ENCODE data around the gene ENDOD1.
A peak's percentile ranks its signal among the peaks of the same experiment; 100 is the strongest.

ENDOD1 gene

GRCh38 chr11:95076981-95077380 is 12.7 kb upstream of the ENDOD1 start:
- no peak for DNase-seq (ENCODE audit: low spot score)

- no peak for DNase-seq (ENCODE audit: low spot score)
Observed at GRCh38 chr11:95078526-95078925, 11.1 kb upstream of the ENDOD1 start.

- no peak for DNase-seq (ENCODE audit: low spot score)
Observed at GRCh38 chr11:95081010-95081409, 8.6 kb upstream of the ENDOD1 start.

- DNase-seq (ENCODE audit: low spot score) = peak; percentile 87
Observed at GRCh38 chr11:95081412-95081811, 8.2 kb upstream of the ENDOD1 start.

GRCh38 chr11:95082576-95083001 is 7.1 kb upstream of the ENDOD1 start:
- DNase-seq (ENCODE audit: low spot score) = peak; percentile 95

- DNase-seq (ENCODE audit: low spot score) = no peak
Observed at GRCh38 chr11:95084509-95084908, 5.1 kb upstream of the ENDOD1 start.

GRCh38 chr11:95085117-95085816 is 4.4 kb upstream of the ENDOD1 start:
- DNase-seq (ENCODE audit: low spot score) = no peak

- no peak for DNase-seq (ENCODE audit: low spot score)
Observed at GRCh38 chr11:95086151-95086550, 3.5 kb upstream of the ENDOD1 start.

GRCh38 chr11:95086836-95087570 is 2.6 kb upstream of the ENDOD1 start:
- no peak for DNase-seq (ENCODE audit: low spot score)

GRCh38 chr11:95088946-95089619 is 563 bp upstream of the ENDOD1 start:
- no peak for DNase-seq (ENCODE audit: low spot score)

GRCh38 chr11:95091663-95092180 is 2.1 kb downstream of the ENDOD1 start:
- no peak for DNase-seq (ENCODE audit: low spot score)

- no peak for DNase-seq (ENCODE audit: low spot score)
Observed at GRCh38 chr11:95092549-95093324, 3.1 kb downstream of the ENDOD1 start.

- DNase-seq (ENCODE audit: low spot score) = no peak
Observed at GRCh38 chr11:95093548-95093947, 3.9 kb downstream of the ENDOD1 start.

- DNase-seq (ENCODE audit: low spot score) = no peak
Observed at GRCh38 chr11:95095858-95096587, 6.4 kb downstream of the ENDOD1 start.

- DNase-seq (ENCODE audit: low spot score) = no peak
Observed at GRCh38 chr11:95097209-95097608, 7.6 kb downstream of the ENDOD1 start.

GRCh38 chr11:95098826-95099225 is 9.2 kb downstream of the ENDOD1 start:
- DNase-seq (ENCODE audit: low spot score) = no peak

- DNase-seq (ENCODE audit: low spot score) = no peak
Observed at GRCh38 chr11:95100191-95100648, 10.6 kb downstream of the ENDOD1 start.

- no peak for DNase-seq (ENCODE audit: low spot score)
Observed at GRCh38 chr11:95100856-95101507, 11.3 kb downstream of the ENDOD1 start.

- no peak for DNase-seq (ENCODE audit: low spot score)
Observed at GRCh38 chr11:95101935-95102334, 12.3 kb downstream of the ENDOD1 start.

GRCh38 chr11:95102733-95103132 is 13.1 kb downstream of the ENDOD1 start:
- no peak for DNase-seq (ENCODE audit: low spot score)

GRCh38 chr11:95103701-95104100 is 14.1 kb downstream of the ENDOD1 start:
- no peak for DNase-seq (ENCODE audit: low spot score)

All from putamen (tissue), 1 donor.